GM23338 (cell line): ENCODE data around the gene TCERG1L. TPM values are rescaled to one million over a fixed set of nuclear protein-coding genes. Genes with fewer than 3 reads are reported as not detected.

ENCODE experiments used
- ATAC-seq: fragments of 200-7000 bp; cut with Tn5 transposase; 3 replicates; pipeline ENCODE4 v1.9.1; 2020
- DNase-seq: peaks from one replicate; pipeline ENCODE4 v3.0.0-alpha.2; 2015; ENCODE audit warnings: low spot score
- H2AFZ ChIP-seq: fragments of 200-600 bp; sonication (generic); 2 replicates; pipeline ENCODE4 v1.8.0; 2016; ENCODE audit warnings: antibody characterized with exemption, mild to moderate bottlenecking, moderate library complexity
- H3F3A ChIP-seq: fragments of 200-600 bp; sonication (generic); replicated peaks from 2 replicates; pipeline ENCODE4 v1.8.0; 2017; ENCODE audit warnings: antibody characterized with exemption, mixed run types, low read depth
- H3K27ac ChIP-seq: fragments of 200-600 bp; sonication (generic); 2 replicates; pipeline ENCODE4 v1.6.1; 2016; ENCODE audit warnings: low read depth
- H3K27me3 ChIP-seq: fragments of 200-600 bp; sonication (generic); 2 replicates; pipeline ENCODE4 v1.8.0; 2016; ENCODE audit warnings: mild to moderate bottlenecking, mixed run types, moderate library complexity; ENCODE audit not compliant: insufficient read depth
- H3K36me3 ChIP-seq: fragments of 200-600 bp; sonication (generic); 2 replicates; pipeline ENCODE4 v1.8.0; 2016; ENCODE audit warnings: mild to moderate bottlenecking; ENCODE audit not compliant: insufficient read depth
- H3K4me1 ChIP-seq: fragments of 200-600 bp; sonication (generic); 2 replicates; pipeline ENCODE4 v1.8.0; 2016; ENCODE audit warnings: mild to moderate bottlenecking, moderate library complexity; ENCODE audit not compliant: insufficient read depth
- H3K4me2 ChIP-seq: fragments of 200-600 bp; sonication (generic); 2 replicates; pipeline ENCODE4 v1.7.1; 2017; ENCODE audit warnings: mixed run types
- H3K4me3 ChIP-seq: fragments of 200-600 bp; sonication (generic); 2 replicates; pipeline ENCODE4 v1.6.1; 2016; ENCODE audit warnings: mixed run types
- H3K79me2 ChIP-seq: fragments of 200-600 bp; sonication (generic); replicated peaks from 2 replicates; pipeline ENCODE4 v1.8.0; 2017; ENCODE audit warnings: mild to moderate bottlenecking; ENCODE audit not compliant: insufficient read depth
- H3K9me2 ChIP-seq: fragments of 200-600 bp; sonication (generic); 2 replicates; pipeline ENCODE4 v1.8.0; 2017; ENCODE audit not compliant: insufficient read depth
- H4K20me1 ChIP-seq: fragments of 200-600 bp; sonication (generic); replicated peaks from 2 replicates; pipeline ENCODE4 v1.8.0; 2017; ENCODE audit warnings: mild to moderate bottlenecking; ENCODE audit not compliant: insufficient read depth
- H3K27ac Mint-ChIP-seq: 2 replicates; pipeline ENCODE4 v1.8.0; 2020; ENCODE audit warnings: inconsistent platforms, mild to moderate bottlenecking, moderate library complexity, mixed read lengths
- H3K27me3 Mint-ChIP-seq: 3 replicates; pipeline ENCODE4 v1.8.0; 2022; ENCODE audit warnings: low read depth, mild to moderate bottlenecking, moderate library complexity, mixed read lengths, inconsistent platforms; ENCODE audit not compliant: insufficient read depth, poor library complexity
- H3K36me3 Mint-ChIP-seq: 3 replicates; pipeline ENCODE4 v1.8.0; 2021; ENCODE audit warnings: low read depth, mild to moderate bottlenecking, inconsistent platforms, moderate library complexity, mixed read lengths
- H3K4me1 Mint-ChIP-seq: 3 replicates; pipeline ENCODE4 v1.8.0; 2020; ENCODE audit warnings: mild to moderate bottlenecking, inconsistent platforms, mixed read lengths
- H3K4me3 Mint-ChIP-seq: 3 replicates; pipeline ENCODE4 v1.8.0; 2021; ENCODE audit warnings: moderate library complexity, mild to moderate bottlenecking, inconsistent platforms, mixed read lengths
- H3K9me3 Mint-ChIP-seq: 3 replicates; pipeline ENCODE4 v1.8.0; 2020; ENCODE audit warnings: moderate library complexity, mild to moderate bottlenecking, inconsistent platforms, mixed read lengths
- CREB1 ChIP-seq: fragments of 250-450 bp; sonication (Bioruptor Pico); IDR thresholded peaks from 2 replicates; pipeline ENCODE4 v1.5.0; 2020; ENCODE audit warnings: low read depth, mild to moderate bottlenecking, moderate library complexity
- EZH2 ChIP-seq: fragments of 200-600 bp; sonication (generic); IDR thresholded peaks from one replicate; pipeline ENCODE4 v1.8.0; 2017; ENCODE audit warnings: antibody characterized with exemption, mild to moderate bottlenecking, low read depth; ENCODE audit not compliant: unreplicated experiment
- EZH2phosphoT487 ChIP-seq: fragments of 200-600 bp; sonication (generic); IDR thresholded peaks from one replicate; pipeline ENCODE4 v1.8.1; 2018; ENCODE audit warnings: antibody characterized with exemption; ENCODE audit not compliant: unreplicated experiment
- JUNB ChIP-seq: IDR thresholded peaks from one replicate; pipeline ENCODE4 v1.6.1; 2016; ENCODE audit warnings: antibody characterized with exemption; ENCODE audit not compliant: unreplicated experiment
- NANOG ChIP-seq: IDR thresholded peaks from 2 replicates; pipeline ENCODE4 v1.6.1; 2016; ENCODE audit warnings: antibody characterized with exemption, borderline replicate concordance
- POLR2AphosphoS5 ChIP-seq: IDR thresholded peaks from 2 replicates; pipeline ENCODE4 v1.6.1; 2016; ENCODE audit warnings: antibody characterized with exemption, low read depth
- STAT1 ChIP-seq: IDR thresholded peaks from one replicate; pipeline ENCODE4 v1.6.1; 2016; ENCODE audit warnings: antibody characterized with exemption; ENCODE audit not compliant: unreplicated experiment
- ZNF114 ChIP-seq: fragments of 250-450 bp; sonication (Bioruptor Pico); IDR thresholded peaks from 2 replicates; pipeline ENCODE4 v1.5.0; 2020; ENCODE audit warnings: mild to moderate bottlenecking, moderate library complexity
- ZNF331 ChIP-seq: fragments of 250-450 bp; sonication (Bioruptor Pico); IDR thresholded peaks from 2 replicates; pipeline ENCODE4 v1.5.0; 2020; ENCODE audit warnings: low read depth, mild to moderate bottlenecking, moderate library complexity
- polyA plus RNA-seq: library from polyadenylated mRNA; unstranded; fragments of >200 nt; fragmentation: Nextera tagmentation; extraction: Ambion mirVana; gene quantifications from 2 replicates; pipeline ENCODE4 v1.2.1, GENCODE V29; 2016
- total RNA-seq: library from RNA; depleted of rRNA; stranded (reverse); fragments of >200 nt; shearing (Covaris generic); gene quantifications from 2 replicates; pipeline ENCODE4 v1.2.3, GENCODE V29; 2014
- TF ChIP-seq, protein P1 (sequence below): IDR thresholded peaks from one replicate; pipeline ENCODE4 v1.6.1; 2018; ENCODE audit warnings: antibody characterized with exemption; ENCODE audit not compliant: unreplicated experiment
- TF ChIP-seq, protein P2 (sequence below), 2 experiments: fragments of 200-600 bp in 1 of 2; sonication (generic) in 1 of 2; conservative IDR thresholded peaks; 2 replicates each; pipeline versions ENCODE4 v1.5.1 to v1.6.1; 2016 to 2017; ENCODE audit warnings: antibody characterized with exemption in 2 of 2, low read depth in 2 of 2, mild to moderate bottlenecking in 2 of 2, moderate library complexity in 1 of 2
- TF ChIP-seq, protein P3 (sequence below): fragments of 250-450 bp; sonication (Bioruptor Pico); IDR thresholded peaks from 2 replicates; pipeline ENCODE4 v1.5.0; 2020; ENCODE audit warnings: mild to moderate bottlenecking, moderate library complexity
- TF ChIP-seq, protein P4 (sequence below): IDR thresholded peaks from 2 replicates; pipeline ENCODE4 v1.6.1; 2016; ENCODE audit warnings: antibody characterized with exemption

TCERG1L gene
- total and polyA plus RNA-seq, 2 experiments from 2014 or later = 3.9 to 5.5 TPM

DNA sequence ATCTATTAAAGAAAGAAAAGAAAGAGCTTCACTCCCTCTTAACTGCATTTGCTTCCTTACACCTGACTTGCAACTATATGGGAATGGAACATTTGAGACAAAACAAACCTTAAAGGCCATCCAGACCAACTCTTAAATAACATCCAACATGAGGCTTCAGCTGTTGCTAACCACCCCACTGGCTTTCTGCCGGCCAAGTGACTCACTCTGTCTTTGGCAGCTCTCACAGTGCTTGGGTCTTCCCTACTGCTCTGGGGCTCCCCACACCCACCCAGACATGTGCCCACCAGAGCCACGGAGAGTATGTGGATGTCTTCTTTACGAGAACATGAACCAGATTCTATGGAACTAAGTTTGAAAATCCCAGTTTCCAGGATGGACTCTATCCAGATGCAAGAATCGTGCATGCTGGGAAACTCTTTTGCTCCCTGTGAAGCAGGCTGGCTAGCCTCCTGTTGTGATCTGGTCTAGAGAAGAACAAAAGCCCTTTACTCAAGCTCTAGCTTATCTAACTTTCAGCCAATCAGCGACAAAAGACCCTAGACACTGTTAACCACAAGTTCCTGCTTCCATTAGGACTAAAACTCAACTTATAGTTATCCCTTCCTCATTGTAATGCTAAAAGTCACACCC, 245.7 kb downstream of the TCERG1L start:
- H3F3A ChIP-seq = no peaks in the 10 kb centered on the region
- DNase-seq = peak; percentile 5
- H3K4me1 Mint-ChIP-seq = peaks cover 34% of the 10 kb centered on the region
- H3K27me3 ChIP-seq = no peaks in the 10 kb centered on the region
- H3K4me3 ChIP-seq = no peak overlapping the region
- H3K36me3 Mint-ChIP-seq = no peaks in the 10 kb centered on the region; the same call in 2 of the 3 replicates
- no peak overlapping the region; the same call in 1 of the 2 replicates for H3K27ac Mint-ChIP-seq
- no peaks in the 10 kb centered on the region for H4K20me1 ChIP-seq
- no peak overlapping the region for H3K4me3 Mint-ChIP-seq
- peaks cover 5% of the 10 kb centered on the region for H3K27me3 Mint-ChIP-seq
- no peaks in the 10 kb centered on the region for H3K36me3 ChIP-seq
- H3K4me2 ChIP-seq = no peak overlapping the region
- peaks cover 68% of the 10 kb centered on the region for H3K9me3 Mint-ChIP-seq
- no peak overlapping the region for H3K27ac ChIP-seq
- H3K4me1 ChIP-seq = peaks cover 10% of the 10 kb centered on the region
- ATAC-seq = peak; percentile 68
- no peaks in the 10 kb centered on the region for H3K9me2 ChIP-seq
- no peaks in the 10 kb centered on the region for H3K79me2 ChIP-seq
- TF ChIP-seq ZNF331 (CRISPR knock-in tag) (no peak), CREB1 (CRISPR knock-in tag) (no peak), EZH2 (no peak), STAT1 (no peak), JUNB (no peak), POLR2AphosphoS5 (no peak), EZH2phosphoT487 (no peak), ZNF114 (no peak), NANOG (no peak)
- TF ChIP-seq, protein P1, sequence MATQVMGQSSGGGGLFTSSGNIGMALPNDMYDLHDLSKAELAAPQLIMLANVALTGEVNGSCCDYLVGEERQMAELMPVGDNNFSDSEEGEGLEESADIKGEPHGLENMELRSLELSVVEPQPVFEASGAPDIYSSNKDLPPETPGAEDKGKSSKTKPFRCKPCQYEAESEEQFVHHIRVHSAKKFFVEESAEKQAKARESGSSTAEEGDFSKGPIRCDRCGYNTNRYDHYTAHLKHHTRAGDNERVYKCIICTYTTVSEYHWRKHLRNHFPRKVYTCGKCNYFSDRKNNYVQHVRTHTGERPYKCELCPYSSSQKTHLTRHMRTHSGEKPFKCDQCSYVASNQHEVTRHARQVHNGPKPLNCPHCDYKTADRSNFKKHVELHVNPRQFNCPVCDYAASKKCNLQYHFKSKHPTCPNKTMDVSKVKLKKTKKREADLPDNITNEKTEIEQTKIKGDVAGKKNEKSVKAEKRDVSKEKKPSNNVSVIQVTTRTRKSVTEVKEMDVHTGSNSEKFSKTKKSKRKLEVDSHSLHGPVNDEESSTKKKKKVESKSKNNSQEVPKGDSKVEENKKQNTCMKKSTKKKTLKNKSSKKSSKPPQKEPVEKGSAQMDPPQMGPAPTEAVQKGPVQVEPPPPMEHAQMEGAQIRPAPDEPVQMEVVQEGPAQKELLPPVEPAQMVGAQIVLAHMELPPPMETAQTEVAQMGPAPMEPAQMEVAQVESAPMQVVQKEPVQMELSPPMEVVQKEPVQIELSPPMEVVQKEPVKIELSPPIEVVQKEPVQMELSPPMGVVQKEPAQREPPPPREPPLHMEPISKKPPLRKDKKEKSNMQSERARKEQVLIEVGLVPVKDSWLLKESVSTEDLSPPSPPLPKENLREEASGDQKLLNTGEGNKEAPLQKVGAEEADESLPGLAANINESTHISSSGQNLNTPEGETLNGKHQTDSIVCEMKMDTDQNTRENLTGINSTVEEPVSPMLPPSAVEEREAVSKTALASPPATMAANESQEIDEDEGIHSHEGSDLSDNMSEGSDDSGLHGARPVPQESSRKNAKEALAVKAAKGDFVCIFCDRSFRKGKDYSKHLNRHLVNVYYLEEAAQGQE = no peak
- TF ChIP-seq, protein P2, sequence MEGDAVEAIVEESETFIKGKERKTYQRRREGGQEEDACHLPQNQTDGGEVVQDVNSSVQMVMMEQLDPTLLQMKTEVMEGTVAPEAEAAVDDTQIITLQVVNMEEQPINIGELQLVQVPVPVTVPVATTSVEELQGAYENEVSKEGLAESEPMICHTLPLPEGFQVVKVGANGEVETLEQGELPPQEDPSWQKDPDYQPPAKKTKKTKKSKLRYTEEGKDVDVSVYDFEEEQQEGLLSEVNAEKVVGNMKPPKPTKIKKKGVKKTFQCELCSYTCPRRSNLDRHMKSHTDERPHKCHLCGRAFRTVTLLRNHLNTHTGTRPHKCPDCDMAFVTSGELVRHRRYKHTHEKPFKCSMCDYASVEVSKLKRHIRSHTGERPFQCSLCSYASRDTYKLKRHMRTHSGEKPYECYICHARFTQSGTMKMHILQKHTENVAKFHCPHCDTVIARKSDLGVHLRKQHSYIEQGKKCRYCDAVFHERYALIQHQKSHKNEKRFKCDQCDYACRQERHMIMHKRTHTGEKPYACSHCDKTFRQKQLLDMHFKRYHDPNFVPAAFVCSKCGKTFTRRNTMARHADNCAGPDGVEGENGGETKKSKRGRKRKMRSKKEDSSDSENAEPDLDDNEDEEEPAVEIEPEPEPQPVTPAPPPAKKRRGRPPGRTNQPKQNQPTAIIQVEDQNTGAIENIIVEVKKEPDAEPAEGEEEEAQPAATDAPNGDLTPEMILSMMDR (conservative IDR thresholded peaks at IDR 0.05; ENCODE audit: low read depth in 2 of 2) = no peak
- TF ChIP-seq, protein P3, sequence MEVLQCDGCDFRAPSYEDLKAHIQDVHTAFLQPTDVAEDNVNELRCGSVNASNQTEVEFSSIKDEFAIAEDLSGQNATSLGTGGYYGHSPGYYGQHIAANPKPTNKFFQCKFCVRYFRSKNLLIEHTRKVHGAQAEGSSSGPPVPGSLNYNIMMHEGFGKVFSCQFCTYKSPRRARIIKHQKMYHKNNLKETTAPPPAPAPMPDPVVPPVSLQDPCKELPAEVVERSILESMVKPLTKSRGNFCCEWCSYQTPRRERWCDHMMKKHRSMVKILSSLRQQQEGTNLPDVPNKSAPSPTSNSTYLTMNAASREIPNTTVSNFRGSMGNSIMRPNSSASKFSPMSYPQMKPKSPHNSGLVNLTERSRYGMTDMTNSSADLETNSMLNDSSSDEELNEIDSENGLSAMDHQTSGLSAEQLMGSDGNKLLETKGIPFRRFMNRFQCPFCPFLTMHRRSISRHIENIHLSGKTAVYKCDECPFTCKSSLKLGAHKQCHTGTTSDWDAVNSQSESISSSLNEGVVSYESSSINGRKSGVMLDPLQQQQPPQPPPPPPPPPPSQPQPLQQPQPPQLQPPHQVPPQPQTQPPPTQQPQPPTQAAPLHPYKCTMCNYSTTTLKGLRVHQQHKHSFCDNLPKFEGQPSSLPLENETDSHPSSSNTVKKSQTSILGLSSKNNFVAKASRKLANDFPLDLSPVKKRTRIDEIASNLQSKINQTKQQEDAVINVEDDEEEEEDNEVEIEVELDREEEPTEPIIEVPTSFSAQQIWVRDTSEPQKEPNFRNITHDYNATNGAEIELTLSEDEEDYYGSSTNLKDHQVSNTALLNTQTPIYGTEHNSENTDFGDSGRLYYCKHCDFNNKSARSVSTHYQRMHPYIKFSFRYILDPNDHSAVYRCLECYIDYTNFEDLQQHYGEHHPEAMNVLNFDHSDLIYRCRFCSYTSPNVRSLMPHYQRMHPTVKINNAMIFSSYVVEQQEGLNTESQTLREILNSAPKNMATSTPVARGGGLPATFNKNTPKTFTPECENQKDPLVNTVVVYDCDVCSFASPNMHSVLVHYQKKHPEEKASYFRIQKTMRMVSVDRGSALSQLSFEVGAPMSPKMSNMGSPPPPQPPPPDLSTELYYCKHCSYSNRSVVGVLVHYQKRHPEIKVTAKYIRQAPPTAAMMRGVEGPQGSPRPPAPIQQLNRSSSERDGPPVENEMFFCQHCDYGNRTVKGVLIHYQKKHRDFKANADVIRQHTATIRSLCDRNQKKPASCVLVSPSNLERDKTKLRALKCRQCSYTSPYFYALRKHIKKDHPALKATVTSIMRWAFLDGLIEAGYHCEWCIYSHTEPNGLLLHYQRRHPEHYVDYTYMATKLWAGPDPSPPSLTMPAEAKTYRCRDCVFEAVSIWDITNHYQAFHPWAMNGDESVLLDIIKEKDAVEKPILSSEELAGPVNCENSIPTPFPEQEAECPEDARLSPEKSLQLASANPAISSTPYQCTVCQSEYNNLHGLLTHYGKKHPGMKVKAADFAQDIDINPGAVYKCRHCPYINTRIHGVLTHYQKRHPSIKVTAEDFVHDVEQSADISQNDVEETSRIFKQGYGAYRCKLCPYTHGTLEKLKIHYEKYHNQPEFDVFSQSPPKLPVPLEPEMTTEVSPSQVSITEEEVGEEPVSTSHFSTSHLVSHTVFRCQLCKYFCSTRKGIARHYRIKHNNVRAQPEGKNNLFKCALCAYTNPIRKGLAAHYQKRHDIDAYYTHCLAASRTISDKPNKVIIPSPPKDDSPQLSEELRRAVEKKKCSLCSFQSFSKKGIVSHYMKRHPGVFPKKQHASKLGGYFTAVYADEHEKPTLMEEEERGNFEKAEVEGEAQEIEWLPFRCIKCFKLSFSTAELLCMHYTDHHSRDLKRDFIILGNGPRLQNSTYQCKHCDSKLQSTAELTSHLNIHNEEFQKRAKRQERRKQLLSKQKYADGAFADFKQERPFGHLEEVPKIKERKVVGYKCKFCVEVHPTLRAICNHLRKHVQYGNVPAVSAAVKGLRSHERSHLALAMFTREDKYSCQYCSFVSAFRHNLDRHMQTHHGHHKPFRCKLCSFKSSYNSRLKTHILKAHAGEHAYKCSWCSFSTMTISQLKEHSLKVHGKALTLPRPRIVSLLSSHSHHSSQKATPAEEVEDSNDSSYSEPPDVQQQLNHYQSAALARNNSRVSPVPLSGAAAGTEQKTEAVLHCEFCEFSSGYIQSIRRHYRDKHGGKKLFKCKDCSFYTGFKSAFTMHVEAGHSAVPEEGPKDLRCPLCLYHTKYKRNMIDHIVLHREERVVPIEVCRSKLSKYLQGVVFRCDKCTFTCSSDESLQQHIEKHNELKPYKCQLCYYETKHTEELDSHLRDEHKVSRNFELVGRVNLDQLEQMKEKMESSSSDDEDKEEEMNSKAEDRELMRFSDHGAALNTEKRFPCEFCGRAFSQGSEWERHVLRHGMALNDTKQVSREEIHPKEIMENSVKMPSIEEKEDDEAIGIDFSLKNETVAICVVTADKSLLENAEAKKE (CRISPR knock-in tag) = no peak
- TF ChIP-seq, protein P4, sequence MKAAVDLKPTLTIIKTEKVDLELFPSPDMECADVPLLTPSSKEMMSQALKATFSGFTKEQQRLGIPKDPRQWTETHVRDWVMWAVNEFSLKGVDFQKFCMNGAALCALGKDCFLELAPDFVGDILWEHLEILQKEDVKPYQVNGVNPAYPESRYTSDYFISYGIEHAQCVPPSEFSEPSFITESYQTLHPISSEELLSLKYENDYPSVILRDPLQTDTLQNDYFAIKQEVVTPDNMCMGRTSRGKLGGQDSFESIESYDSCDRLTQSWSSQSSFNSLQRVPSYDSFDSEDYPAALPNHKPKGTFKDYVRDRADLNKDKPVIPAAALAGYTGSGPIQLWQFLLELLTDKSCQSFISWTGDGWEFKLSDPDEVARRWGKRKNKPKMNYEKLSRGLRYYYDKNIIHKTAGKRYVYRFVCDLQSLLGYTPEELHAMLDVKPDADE = no peak
- H2AFZ ChIP-seq = no peak overlapping the region
